Measurements from ENCODE around the gene TMEM169. TPM values are rescaled to one million over a fixed set of nuclear protein-coding genes. Genes with fewer than 3 reads are reported as not detected.
A peak's percentile ranks its signal among the peaks of the same experiment; 100 is the strongest.

TMEM169 gene
- total and polyA plus RNA-seq, 9 of the 15 experiments (the other 6 are each of a cell fraction or from before 2014, with no cell fraction given), result 0.01 to 0.09 (median 0.04) TPM; not detected in 5

DNA sequence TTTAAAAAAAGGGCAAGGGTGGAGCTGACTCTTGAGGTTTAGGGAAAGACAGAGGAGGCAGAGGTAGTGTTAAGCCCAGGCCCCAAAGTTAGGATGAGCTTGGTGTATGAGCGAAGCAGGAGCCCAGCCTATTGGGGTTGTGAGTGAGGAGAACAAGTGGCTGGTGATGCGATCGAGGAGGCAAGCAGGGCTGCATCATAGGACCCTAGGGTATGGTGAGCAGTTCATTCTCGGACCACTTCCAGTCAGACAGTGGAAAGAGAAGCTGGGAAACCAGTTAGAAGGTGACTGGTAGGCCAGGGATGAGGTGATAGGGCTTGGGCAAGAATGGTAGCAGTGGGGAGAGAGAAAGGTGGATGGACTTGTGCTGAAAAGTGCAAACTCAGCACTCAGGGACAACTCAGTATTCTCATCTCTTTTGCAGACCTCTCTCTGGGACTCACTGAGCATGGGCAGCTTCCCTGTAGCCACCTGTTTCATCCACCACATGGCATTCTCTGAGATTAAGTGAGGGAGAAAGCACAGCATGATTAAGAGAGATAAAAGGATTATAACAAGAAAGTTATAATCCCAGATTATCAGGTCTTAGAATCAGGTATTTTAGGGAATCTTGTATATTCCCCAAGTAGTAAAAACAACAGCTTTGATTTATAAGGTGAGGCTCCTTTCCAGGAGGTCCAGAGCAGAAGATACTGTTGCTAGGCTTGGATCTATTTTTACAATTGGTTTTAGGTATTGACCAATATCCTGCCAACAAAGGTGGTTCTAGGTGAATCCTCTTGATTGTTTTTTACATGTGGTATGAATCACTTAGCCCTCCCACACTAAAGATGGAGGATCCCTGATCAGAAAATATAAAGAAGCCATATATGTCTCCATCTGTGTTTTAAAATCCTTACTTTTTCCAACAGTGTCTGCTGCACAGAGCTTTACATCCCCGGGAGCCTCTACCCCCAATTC lies 65.7 kb downstream of the TMEM169 start:
- Histone ChIP-seq H3K4me1 (replicated peaks in 1 of 2; ENCODE audit: control insufficient read depth in 2 of 2, insufficient read depth in 2 of 2, low read length in 2 of 2) (no peaks in the 10 kb centered on the region), H3K9me3 (replicated peaks; ENCODE audit: control insufficient read depth, insufficient read depth, low read depth, low read length) (no peaks in the 10 kb centered on the region), H3K27me3 (ENCODE audit: control insufficient read depth in 2 of 2, insufficient read depth in 2 of 2, low read length in 2 of 2) (no peaks in the 10 kb centered on the region), H3K27ac (ENCODE audit: extremely low read depth, low read depth, low read length) (no peak overlapping the region), H3K79me2 (ENCODE audit: control insufficient read depth, insufficient read depth, low read length) (peaks cover 4% of the 10 kb centered on the region; the same call in 1 of the 3 replicates), H3K4me2 (ENCODE audit: insufficient read depth, low read length) (no peak overlapping the region), H3K4me3 (no peak overlapping the region), H3K36me3 (ENCODE audit: control insufficient read depth, insufficient read depth, low read length) (peaks cover 96% of the 10 kb centered on the region), H3K9me1 (ENCODE audit: control insufficient read depth, insufficient read depth, low read length) (no peaks in the 10 kb centered on the region), H2AFZ (ENCODE audit: low read depth, low read length) (no peak overlapping the region), H4K20me1 (replicated peaks; ENCODE audit: control insufficient read depth, insufficient read depth, low read length) (0 out of 2 replicates have a peak, but pooled peaks cover 3% of the 10 kb centered on the region), H3K9ac (ENCODE audit: insufficient read depth in 1 of 2, low read depth in 2 of 2, low read length in 2 of 2) (no peak overlapping the region)
- POLR2A ChIA-PET, result no interaction called here
- intact Hi-C loops (cut with micrococcal nuclease) (no loop called here), in situ Hi-C loops (cut with MboI) (no loop called here)
- DNase-seq (ENCODE audit: extremely low read depth in 1 of 4, low spot score in 3 of 4) (no peak), ATAC-seq (no peak), FAIRE-seq (no peak)
- BruUV-seq (replicated peaks), result no TSS peak
- CTCF ChIA-PET (ENCODE audit: low intra/inter-chr PET ratio), result no interaction called here
- 98% methylated on average over 5 of the region's 5 CpGs for WGBS (ENCODE audit: insufficient coverage, low coverage, missing lambda C conversion rate)
- TF ChIP-seq ZKSCAN1 (IDR thresholded peaks at IDR 0.05; ENCODE audit: low read depth, low read length) (no peak), CHCHD3 (CRISPR knock-in tag; IDR thresholded peaks at IDR 0.05) (no peak), NFXL1 (CRISPR knock-in tag; IDR thresholded peaks at IDR 0.05) (no peak), SUPT5H (IDR thresholded peaks at IDR 0.05) (0 out of 2 replicates have a peak, but pooled peaks have one; percentile 38), ZKSCAN3 (CRISPR knock-in tag; IDR thresholded peaks at IDR 0.05) (no peak), YY1 (IDR thresholded peaks at IDR 0.05; ENCODE audit: borderline replicate concordance in 1 of 3, control insufficient read depth in 1 of 3, extremely low read depth in 1 of 3, insufficient read depth in 3 of 3, insufficient read length in 1 of 3, insufficient replicate concordance in 2 of 3, low read depth in 1 of 3, low read length in 2 of 3) (no peak), CBX2 (IDR thresholded peaks at IDR 0.05; ENCODE audit: insufficient read depth, low read length, poor library complexity, severe bottlenecking) (no peak), GMEB1 (CRISPR knock-in tag; IDR thresholded peaks at IDR 0.05) (no peak), ZNF316 (IDR thresholded peaks at IDR 0.05) (peak; percentile 88), ZNF24 (IDR thresholded peaks at IDR 0.05) (no peak), PHB (CRISPR knock-in tag; IDR thresholded peaks at IDR 0.05) (no peak), XRCC4 (IDR thresholded peaks at IDR 0.05; ENCODE audit: extremely low read depth, insufficient read depth, insufficient read length) (no peak), MAFK (IDR thresholded peaks at IDR 0.05; ENCODE audit: low read length) (peak; percentile 74), ZNF764 (CRISPR knock-in tag; IDR thresholded peaks at IDR 0.05; ENCODE audit: low read depth) (no peak), COPS2 (conservative IDR thresholded peaks at IDR 0.05) (no peak), MNT (conservative IDR thresholded peaks at IDR 0.05) (no peak), SIN3A (IDR thresholded peaks at IDR 0.05; ENCODE audit: borderline replicate concordance in 2 of 2, control insufficient read depth in 1 of 2, low read depth in 2 of 2, low read length in 2 of 2) (no peak), PHTF2 (CRISPR knock-in tag; IDR thresholded peaks at IDR 0.05) (no peak)
- TF ChIP-seq, protein P1, sequence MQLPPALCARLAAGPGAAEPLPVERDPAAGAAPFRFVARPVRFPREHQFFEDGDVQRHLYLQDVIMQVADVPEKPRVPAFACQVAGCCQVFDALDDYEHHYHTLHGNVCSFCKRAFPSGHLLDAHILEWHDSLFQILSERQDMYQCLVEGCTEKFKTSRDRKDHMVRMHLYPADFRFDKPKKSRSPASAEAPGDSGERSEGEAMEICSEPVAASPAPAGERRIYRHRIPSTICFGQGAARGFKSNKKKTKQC (CRISPR knock-in tag; IDR thresholded peaks at IDR 0.05), result no peak

Data from K562 (cell line).